DOHH2 (cell line): Measurements from ENCODE around the gene SH3BP5.

Experiments used
- EZH2phosphoT487 ChIP-seq: fragments of 200-600 bp; sonication (generic); IDR thresholded peaks from 2 replicates; pipeline ENCODE4 v1.6.1; 2017; ENCODE audit warnings: borderline replicate concordance, mild to moderate bottlenecking, antibody characterized with exemption, low read length, moderate library complexity, mixed read lengths
- TF ChIP-seq, protein P1 (sequence below): fragments of 200-600 bp; sonication (generic); IDR thresholded peaks from one replicate; pipeline ENCODE4 v1.5.1; 2014; ENCODE audit warnings: antibody characterized with exemption, mild to moderate bottlenecking, low read depth, low read length; ENCODE audit not compliant: poor library complexity, severe bottlenecking

DNA sequence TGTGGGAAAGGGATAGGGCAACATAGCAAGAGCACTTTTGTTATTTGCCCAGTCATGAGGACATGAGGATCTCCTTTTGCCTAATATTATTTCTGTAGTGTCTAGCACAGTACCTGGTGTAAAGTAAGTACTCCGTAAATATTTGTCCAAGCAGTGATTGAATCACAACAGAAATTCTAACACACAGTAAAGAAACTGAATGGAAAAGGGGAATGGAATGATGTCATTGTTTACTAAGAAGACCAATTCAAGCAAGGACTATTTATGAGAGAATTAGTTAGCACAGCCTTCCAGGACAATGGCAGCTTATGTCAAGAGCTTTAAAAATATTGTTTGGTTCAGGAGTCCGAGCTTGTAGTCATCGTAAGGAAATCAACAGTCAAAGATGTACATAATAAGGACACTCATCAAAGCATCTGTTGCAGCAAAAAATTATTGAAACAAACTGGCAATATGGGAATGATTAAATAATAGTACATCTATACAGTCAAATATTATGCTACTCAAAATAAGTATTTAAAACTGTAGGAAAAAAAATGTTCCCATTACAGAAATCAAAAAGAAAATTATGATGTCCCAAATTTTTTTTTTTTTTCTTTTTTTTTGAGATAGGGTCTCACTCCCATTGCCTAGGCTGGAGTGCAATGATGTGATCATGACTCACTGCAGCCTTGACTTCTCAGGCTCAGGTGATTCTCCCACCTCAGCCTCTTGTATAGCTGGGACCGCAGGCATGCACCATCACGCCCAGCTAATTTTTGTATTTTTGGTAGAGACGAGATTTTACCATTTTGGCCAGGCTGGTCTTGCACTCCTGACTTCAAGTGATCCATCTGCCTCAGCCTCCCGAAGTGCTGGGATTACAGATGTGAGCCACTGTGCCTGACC is 108.5 kb downstream of the SH3BP5 start:
- TF ChIP-seq, protein P1, sequence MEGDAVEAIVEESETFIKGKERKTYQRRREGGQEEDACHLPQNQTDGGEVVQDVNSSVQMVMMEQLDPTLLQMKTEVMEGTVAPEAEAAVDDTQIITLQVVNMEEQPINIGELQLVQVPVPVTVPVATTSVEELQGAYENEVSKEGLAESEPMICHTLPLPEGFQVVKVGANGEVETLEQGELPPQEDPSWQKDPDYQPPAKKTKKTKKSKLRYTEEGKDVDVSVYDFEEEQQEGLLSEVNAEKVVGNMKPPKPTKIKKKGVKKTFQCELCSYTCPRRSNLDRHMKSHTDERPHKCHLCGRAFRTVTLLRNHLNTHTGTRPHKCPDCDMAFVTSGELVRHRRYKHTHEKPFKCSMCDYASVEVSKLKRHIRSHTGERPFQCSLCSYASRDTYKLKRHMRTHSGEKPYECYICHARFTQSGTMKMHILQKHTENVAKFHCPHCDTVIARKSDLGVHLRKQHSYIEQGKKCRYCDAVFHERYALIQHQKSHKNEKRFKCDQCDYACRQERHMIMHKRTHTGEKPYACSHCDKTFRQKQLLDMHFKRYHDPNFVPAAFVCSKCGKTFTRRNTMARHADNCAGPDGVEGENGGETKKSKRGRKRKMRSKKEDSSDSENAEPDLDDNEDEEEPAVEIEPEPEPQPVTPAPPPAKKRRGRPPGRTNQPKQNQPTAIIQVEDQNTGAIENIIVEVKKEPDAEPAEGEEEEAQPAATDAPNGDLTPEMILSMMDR: no peak
- TF ChIP-seq EZH2phosphoT487: no peak
